ENCODE results near the gene ZW10.

- TF ChIP-seq CTCF (IDR thresholded peaks at IDR 0.05; ENCODE audit: poor library complexity, severe bottlenecking): no peak
- TF ChIP-seq REST (IDR thresholded peaks at IDR 0.05; ENCODE audit: borderline replicate concordance): no peak
- TF ChIP-seq EZH2 (IDR thresholded peaks at IDR 0.05; ENCODE audit: borderline replicate concordance, insufficient read depth, low read length, poor library complexity, severe bottlenecking): no peak
- no peak for TF ChIP-seq POLR2AphosphoS5 (IDR thresholded peaks at IDR 0.05)
- TF ChIP-seq TAF1 (IDR thresholded peaks at IDR 0.05; ENCODE audit: low read depth): no peak
- TF ChIP-seq MXI1 (conservative IDR thresholded peaks at IDR 0.05; ENCODE audit: poor library complexity, severe bottlenecking): no peak
- TF ChIP-seq RAD21 (conservative IDR thresholded peaks at IDR 0.05): no peak
- no peak for TF ChIP-seq EP300 (conservative IDR thresholded peaks at IDR 0.05; ENCODE audit: poor library complexity, severe bottlenecking)
- TF ChIP-seq SMC3 (conservative IDR thresholded peaks at IDR 0.05; ENCODE audit: poor library complexity): no peak
These were observed 41.4 kb downstream of the ZW10 start for GRCh38 chr11:113732092-113732491.
